Stimulated activated CD4-positive, alpha-beta T cell treated with anti-CD3 and anti-CD28 coated beads, Interleukin-1b, Interleukin-23, amount 100 ng/mL, for 1 hour (primary cell): Measurements from ENCODE around the gene TOX4.
"Not testable (repeated sequence)": the region's sequence is repeated elsewhere in the genome, so short reads cannot be mapped to it uniquely, and the experiment has no call there.

ENCODE experiments used
- DNase-seq, 2 donors: peaks; one replicate each; pipeline ENCODE4 v3.0.0-alpha.2; 2020; ENCODE audit warnings: low read depth in 2 of 2

The TOX4 gene

DNA sequence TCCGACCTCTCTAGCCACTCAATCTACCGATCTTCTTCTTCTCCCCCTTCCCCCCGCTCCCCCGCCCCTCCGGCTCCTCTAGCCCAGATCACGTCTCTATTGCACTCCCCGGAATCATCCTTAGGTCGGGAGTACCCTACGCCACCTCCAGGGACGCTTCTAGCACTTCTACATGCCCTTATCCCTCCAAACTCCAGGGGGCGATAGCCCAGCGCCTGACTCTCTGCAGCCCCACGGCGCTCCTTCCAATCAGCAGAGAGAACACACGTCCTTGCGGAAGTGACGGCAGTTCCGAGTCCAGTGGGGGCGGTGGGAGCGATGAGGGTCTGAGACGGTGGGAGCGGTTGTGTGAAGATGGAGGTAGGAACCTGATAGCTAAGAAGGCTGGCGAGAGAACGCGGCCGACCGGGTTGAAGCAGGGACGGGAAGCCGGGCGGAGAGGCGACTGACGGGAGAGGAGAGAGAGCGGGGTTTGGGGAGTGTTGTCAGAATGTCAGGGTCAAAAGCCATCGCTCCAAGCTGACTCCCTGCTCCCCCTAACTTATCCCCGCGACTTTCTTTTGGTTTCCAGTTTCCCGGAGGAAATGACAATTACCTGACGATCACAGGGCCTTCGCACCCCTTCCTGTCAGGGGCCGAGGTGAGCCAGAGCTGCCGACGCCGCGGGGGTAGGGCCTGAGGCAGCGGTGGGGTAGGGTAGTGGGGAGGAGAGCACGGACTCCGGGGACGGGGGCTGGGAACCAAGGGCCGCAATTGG is at the start of gene TOX4, which contains the start of gene RAB2B:
Gene TOX4 (plus strand): TSS at position 271 of the 757 bp plus-strand sequence. CDS start 84 bp downstream, at position 355.
Gene RAB2B (minus strand): TSS at position 35 of the 757 bp plus-strand sequence. CDS start 87 bp downstream, outside the sequence.
- DNase-seq: peak; percentile 80 to 90

GRCh38 chr14:21428930-21429329 is 48.1 kb upstream of the TOX4 start:
- no peak for DNase-seq

DNA sequence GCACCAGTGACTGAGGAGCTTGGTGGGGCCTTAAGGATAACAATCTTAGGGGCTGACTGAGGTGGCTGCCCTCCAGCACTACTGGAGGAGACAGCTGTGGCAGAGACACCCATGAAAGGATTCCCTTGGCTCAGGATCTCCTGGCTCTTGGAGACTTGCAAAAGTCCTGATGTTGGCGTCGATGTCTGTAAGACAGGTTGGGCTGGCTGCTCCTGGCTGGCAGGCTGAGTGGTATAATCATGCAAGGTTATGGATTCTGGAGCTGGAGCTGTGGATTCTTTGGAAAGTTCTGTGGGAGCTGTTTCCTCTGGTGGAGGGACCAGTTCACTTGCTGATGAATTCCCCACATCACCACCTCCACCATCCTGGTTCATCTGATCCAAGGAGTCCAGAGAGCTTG is 45.9 kb upstream of the TOX4 start:
- DNase-seq: no peak

DNA sequence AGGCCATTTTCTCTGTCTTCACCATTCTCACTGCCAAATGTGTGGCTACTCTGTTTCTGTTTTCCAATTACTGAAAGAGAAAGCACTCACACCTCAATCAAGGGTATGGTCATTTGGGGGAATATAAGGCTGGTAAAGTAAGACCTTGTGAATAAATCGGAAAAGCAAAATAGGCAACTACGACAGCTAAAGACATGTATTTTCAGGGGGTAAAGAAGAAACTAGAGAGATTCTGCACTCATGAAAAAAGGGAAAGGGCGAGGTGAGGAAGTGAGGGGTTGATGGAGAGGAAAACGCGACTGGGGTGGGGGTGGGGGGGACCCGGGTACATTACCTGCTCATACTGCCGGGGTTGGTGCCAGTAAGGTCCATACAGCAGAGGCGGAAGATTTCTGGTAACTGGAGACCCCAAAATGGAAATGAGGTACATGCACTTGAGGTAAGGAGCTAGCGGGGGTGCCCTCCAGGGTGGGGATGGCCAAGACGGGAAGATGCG is 40.4 kb upstream of the TOX4 start:
- DNase-seq: no peak

GRCh38 chr14:21437063-21437901 is 39.7 kb upstream of the TOX4 start:
- peak; percentile 96 to 99 for DNase-seq

GRCh38 chr14:21440859-21441258 is 36.1 kb upstream of the TOX4 start:
- DNase-seq: no peak

DNA sequence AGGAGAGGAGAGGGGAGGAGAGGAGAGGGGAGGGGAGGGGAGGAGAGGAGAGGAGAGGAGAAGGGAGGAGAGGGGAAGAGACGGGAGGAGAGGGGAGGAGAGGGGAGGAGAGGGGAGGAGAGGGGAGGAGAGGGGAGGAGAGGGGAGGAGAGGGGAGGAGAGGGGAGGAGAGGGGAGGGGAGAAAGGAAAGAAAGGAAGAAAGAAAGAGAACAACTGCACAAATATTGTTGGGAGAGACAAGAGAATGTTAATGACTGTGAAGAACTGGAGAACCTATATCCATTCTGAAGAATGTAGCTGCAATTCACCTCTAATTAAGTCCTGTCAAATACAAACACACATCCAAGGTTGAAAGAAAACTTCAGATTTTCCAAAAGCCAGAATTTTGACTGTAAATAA is 34.3 kb upstream of the TOX4 start:
- not testable (repeated sequence) for DNase-seq

GRCh38 chr14:21449899-21450216 is 27.1 kb upstream of the TOX4 start:
- DNase-seq: no peak

DNA sequence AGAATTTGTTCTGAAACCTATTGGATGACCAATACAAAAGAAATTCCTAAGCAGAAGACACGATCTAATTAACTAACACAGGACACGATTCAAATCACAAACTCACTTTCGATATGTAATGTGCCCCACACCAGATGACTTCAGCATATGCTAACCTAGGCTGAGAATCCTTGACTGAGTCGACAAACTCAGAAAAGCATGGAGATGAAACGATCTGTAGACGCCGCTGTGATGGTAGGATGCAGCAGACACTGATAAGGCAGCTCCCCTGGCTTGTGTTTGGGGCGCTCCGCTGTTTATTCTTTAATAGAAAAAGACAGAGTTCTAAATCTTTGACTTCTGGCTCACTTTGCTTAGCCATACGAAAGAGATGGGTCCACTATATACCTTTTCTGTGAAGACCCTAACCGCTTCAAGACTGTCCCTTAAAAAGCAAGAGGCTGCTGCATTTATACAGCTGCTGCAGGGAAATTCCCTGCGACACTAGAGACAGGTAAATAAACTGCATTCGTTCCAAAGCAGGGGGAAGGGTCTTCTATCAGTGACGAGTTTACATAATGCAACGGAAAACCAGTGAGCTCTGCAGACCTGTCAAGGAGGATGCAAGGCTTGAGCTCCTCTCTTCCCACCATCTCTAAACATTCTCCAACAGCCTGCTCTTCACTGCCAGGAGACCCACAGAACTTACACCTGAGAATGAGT is 22.0 kb upstream of the TOX4 start:
- DNase-seq: no peak

GRCh38 chr14:21455592-21455911 is 21.4 kb upstream of the TOX4 start:
- no peak for DNase-seq

DNA sequence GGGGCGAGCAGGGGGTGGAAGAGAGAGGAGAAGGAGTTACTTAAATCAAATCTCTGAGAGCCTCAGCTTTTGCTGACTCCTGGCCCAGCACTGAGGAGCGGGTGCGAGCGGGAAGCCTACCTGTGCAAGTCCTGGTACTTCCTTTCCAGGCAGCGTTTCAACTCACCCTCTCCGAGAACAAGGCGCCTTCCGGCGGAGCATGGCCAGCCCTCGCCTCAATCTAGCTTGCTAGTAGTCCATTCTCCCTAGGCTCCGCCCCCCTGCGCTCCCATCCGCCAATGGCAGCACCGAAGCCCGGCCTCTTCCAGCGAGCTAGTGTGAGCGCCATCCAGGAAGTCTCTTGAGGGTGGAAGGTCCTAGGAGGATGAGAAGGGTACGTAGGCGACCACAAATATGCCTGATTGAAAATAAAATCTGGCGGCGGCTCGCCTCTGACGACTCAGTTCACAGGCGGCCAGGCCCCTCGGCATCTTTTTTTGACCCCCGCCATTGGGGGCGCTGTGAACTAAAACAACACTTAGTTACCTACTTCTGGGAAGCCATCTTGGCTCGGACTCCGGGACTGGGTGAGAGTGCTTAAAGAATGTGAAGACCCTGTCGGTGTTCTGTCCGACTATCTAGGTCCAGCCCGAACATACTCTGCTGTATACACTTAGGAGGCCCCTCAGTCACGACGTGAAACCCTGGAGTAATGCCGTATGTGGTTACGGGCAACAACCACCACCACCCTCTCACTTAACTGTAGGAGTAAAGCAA is 20.9 kb upstream of the TOX4 start, which contains the start of gene CHD8:
Gene CHD8 (minus strand): TSS at position 212 of the 756 bp plus-strand sequence. CDS start 24,480 bp downstream, outside the sequence.
- peak; percentile 94 to 99 for DNase-seq

DNA sequence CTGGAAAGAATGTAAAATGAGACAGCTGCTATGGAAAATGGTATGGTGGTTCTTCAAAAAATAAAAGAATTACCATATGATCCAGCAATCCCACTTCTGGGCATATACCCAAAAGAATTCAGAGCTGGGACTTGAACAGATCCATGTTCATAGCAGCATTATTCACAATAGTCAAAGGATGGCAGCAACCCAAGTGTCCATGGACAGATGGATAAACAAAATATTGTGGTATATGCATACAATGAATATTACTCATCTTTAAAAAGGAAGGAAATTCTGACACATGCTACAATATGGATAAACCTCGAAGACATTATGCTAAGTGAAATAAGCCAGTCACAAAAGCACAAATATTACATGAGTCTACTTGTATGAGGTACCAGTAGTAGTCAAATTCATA is 9.4 kb upstream of the TOX4 start:
- DNase-seq: no peak

- no peak for DNase-seq
Measured at GRCh38 chr14:21475767-21476522, 1.1 kb upstream of the TOX4 start.

GRCh38 chr14:21476523-21476924 is 471 bp upstream of the TOX4 start:
- DNase-seq: peak; percentile 48 to 75

GRCh38 chr14:21486640-21487087 is 9.7 kb downstream of the TOX4 start:
- no peak for DNase-seq

GRCh38 chr14:21494902-21495762 is 18.1 kb downstream of the TOX4 start:
- DNase-seq: no peak

DNA sequence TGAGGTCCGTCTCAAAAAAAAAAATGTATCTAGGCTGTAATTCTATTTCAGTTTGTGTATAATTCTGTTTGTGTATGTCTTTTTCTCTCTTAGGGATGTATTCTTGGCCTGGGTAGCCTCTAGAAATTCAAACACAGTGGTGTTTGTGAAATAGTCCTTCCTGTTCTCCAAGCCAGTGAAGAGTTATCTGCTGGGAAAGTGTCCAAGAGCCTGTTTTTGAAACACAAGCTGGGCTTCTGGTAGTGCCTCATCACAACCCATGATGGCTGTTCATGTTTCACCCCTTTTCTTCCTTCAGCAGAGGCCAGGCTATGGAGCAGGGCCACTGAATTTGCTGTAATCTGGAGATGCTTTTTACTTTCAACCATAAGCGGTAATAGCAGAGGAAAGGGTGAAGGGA is 19.5 kb downstream of the TOX4 start:
- DNase-seq: no peak

DNA sequence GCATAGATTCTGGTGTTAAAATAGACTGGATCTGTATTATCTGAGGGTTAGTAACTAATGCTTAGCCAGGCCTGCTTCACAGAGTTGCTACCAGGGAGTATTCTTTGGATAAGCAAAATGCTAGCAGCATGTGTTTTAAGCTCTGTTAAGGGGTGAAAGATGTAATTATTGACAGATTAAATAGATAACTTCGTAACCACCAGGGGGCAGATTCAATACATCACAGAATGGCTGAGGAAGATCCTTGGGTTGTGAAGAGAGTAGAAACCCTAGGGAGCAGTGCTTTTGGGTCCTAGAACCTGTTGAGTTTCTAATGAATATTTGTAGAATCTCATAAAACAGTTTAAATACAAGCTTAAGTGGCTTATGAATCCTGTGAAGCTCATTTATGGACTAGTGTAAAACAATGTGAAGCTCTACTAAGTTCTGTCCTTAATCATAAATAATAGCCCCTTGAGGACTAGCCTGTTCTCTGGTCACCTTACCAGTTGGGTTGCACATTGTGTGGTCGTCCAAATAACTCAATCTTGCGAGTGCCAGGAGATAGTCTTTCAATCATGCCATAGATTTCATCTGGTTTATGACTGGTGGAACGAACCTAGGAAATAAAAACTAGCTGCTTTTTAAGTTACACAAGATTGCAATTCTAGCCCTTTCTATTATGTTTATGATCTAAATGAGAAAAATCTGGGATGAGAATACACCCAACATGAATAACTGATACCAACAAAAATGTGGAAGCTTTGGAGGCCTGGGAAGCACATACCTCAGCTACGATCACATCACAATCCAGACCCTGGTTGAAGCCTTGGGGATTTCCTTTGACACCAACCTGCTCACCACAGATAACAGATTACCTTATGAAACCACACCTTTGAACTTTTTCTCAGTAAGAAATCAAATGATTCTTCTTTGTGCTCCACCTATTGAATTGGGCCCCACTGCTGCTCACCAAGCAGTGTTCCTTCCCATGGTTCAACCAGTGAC is 21.8 kb downstream of the TOX4 start:
- DNase-seq: no peak
